H9 (cell line): ENCODE data around the gene CLEC16A. TPM values are rescaled to one million over a fixed set of nuclear protein-coding genes. Genes with fewer than 3 reads are reported as not detected.

ENCODE experiments used
- DNase-seq: peaks from one replicate; pipeline ENCODE4 v3.0.0-alpha.2; 2017
- H2AFZ ChIP-seq: one replicate; pipeline ENCODE4 v1.6.1; 2013; ENCODE audit warnings: mild to moderate bottlenecking, low read length, control low read depth, moderate library complexity
- H2AK5ac ChIP-seq: 2 replicates; pipeline ENCODE4 v1.6.1; 2013; ENCODE audit warnings: low read length, control low read depth, mixed read lengths; ENCODE audit not compliant: insufficient read length
- H2BK120ac ChIP-seq: one replicate; pipeline ENCODE4 v1.6.1; 2013; ENCODE audit warnings: low read depth, mild to moderate bottlenecking, low read length, control low read depth, inconsistent platforms; ENCODE audit not compliant: poor library complexity, severe bottlenecking
- H2BK12ac ChIP-seq: 2 replicates; pipeline ENCODE4 v1.6.1; 2013; ENCODE audit warnings: low read length, control low read depth, mixed read lengths, low read depth; ENCODE audit not compliant: insufficient read length
- H2BK15ac ChIP-seq: 2 replicates; pipeline ENCODE4 v1.6.1; 2013; ENCODE audit warnings: low read depth, low read length, control low read depth
- H2BK20ac ChIP-seq: one replicate; pipeline ENCODE4 v1.6.1; 2013; ENCODE audit warnings: low read depth, mild to moderate bottlenecking, low read length, control low read depth, inconsistent platforms; ENCODE audit not compliant: poor library complexity, severe bottlenecking
- H2BK5ac ChIP-seq: 2 replicates; pipeline ENCODE4 v1.6.1; 2013; ENCODE audit warnings: low read length, control low read depth, mixed read lengths; ENCODE audit not compliant: insufficient read length
- H3K14ac ChIP-seq: 2 replicates; pipeline ENCODE4 v1.6.1; 2013; ENCODE audit warnings: low read length, control low read depth; ENCODE audit not compliant: insufficient read depth
- H3K18ac ChIP-seq: 2 replicates; pipeline ENCODE4 v1.6.1; 2013; ENCODE audit warnings: low read depth, mild to moderate bottlenecking, mixed read lengths, low read length, control low read depth; ENCODE audit not compliant: insufficient read length
- H3K23ac ChIP-seq: 2 replicates; pipeline ENCODE4 v1.6.1; 2013; ENCODE audit warnings: low read length, control low read depth, mixed read lengths, low read depth; ENCODE audit not compliant: insufficient read length
- H3K23me2 ChIP-seq: 2 replicates; pipeline ENCODE4 v1.6.1; 2013; ENCODE audit warnings: low read depth, mild to moderate bottlenecking, mixed read lengths, low read length, control low read depth; ENCODE audit not compliant: insufficient read length, poor library complexity, severe bottlenecking
- H3K27ac ChIP-seq: 2 replicates; pipeline ENCODE4 v1.5.1; 2013; ENCODE audit warnings: low read length, control low read depth, mixed read lengths, low read depth; ENCODE audit not compliant: insufficient read length
- H3K27me3 ChIP-seq: 2 replicates; pipeline ENCODE4 v1.6.1; 2013; ENCODE audit warnings: low read length, control low read depth, inconsistent platforms; ENCODE audit not compliant: insufficient read depth
- H3K4ac ChIP-seq: 2 replicates; pipeline ENCODE4 v1.6.1; 2013; ENCODE audit warnings: low read depth, mild to moderate bottlenecking, control low read depth, inconsistent platforms, low read length, moderate library complexity
- H3K4me1 ChIP-seq: 2 replicates; pipeline ENCODE4 v1.6.1; 2013; ENCODE audit warnings: low read length, control low read depth, inconsistent platforms; ENCODE audit not compliant: insufficient read depth
- H3K4me2 ChIP-seq: 2 replicates; pipeline ENCODE4 v1.6.1; 2013; ENCODE audit warnings: low read length, control low read depth, mixed read lengths; ENCODE audit not compliant: insufficient read length, insufficient read depth
- H3K56ac ChIP-seq: 2 replicates; pipeline ENCODE4 v1.6.1; 2013; ENCODE audit warnings: low read depth, mild to moderate bottlenecking, mixed read lengths, low read length, control low read depth; ENCODE audit not compliant: insufficient read length
- H3K79me1 ChIP-seq: 2 replicates; pipeline ENCODE4 v1.6.1; 2013; ENCODE audit warnings: low read depth, mild to moderate bottlenecking, moderate library complexity, low read length, control low read depth, inconsistent platforms; ENCODE audit not compliant: insufficient read depth, poor library complexity, severe bottlenecking
- H3K79me2 ChIP-seq: 2 replicates; pipeline ENCODE4 v1.6.1; 2013; ENCODE audit warnings: low read length, control low read depth, inconsistent platforms; ENCODE audit not compliant: insufficient read depth
- H3K9ac ChIP-seq: 2 replicates; pipeline ENCODE4 v1.6.1; 2013; ENCODE audit warnings: low read length, control low read depth, mixed read lengths; ENCODE audit not compliant: insufficient read length; ENCODE audit errors: extremely low read depth
- H3K9me3 ChIP-seq: one replicate; pipeline ENCODE4 v1.6.1; 2013; ENCODE audit warnings: low read depth, low read length, inconsistent platforms; ENCODE audit not compliant: control insufficient read depth
- H3T11ph ChIP-seq: one replicate; pipeline ENCODE4 v1.6.1; 2013; ENCODE audit warnings: mild to moderate bottlenecking, low read length, control low read depth, inconsistent platforms
- H4K20me1 ChIP-seq: one replicate; pipeline ENCODE4 v1.6.1; 2013; ENCODE audit not compliant: control insufficient read depth, insufficient read length, insufficient read depth
- H4K5ac ChIP-seq: 2 replicates; pipeline ENCODE4 v1.6.1; 2013; ENCODE audit warnings: low read depth, mild to moderate bottlenecking, mixed read lengths, low read length, control low read depth; ENCODE audit not compliant: insufficient read length
- H4K8ac ChIP-seq: replicated peaks from 2 replicates; pipeline ENCODE4 v1.6.1; 2013; ENCODE audit warnings: low read length, control low read depth, mixed read lengths, low read depth; ENCODE audit not compliant: insufficient read length
- H4K91ac ChIP-seq: 2 replicates; pipeline ENCODE4 v1.6.1; 2013; ENCODE audit warnings: low read depth, mild to moderate bottlenecking, moderate library complexity, mixed read lengths, low read length, control low read depth; ENCODE audit not compliant: insufficient read length
- H3K27ac Mint-ChIP-seq, 3 experiments: 2 replicates in 2 of 3; 3 replicates in 1 of 3; pipeline ENCODE4 v1.8.0; 2020 to 2021; ENCODE audit warnings: mixed read lengths in 3 of 3, mild to moderate bottlenecking in 1 of 3, moderate library complexity in 1 of 3
- H3K27me3 Mint-ChIP-seq: 2 replicates; pipeline ENCODE4 v1.8.0; 2021; ENCODE audit warnings: low read depth, mild to moderate bottlenecking, moderate library complexity, mixed read lengths
- H3K36me3 Mint-ChIP-seq, 3 experiments: 2 replicates in 2 of 3; 3 replicates in 1 of 3; pipeline ENCODE4 v1.8.0; 2020 to 2021; ENCODE audit warnings: low read depth in 3 of 3, mixed read lengths in 3 of 3; ENCODE audit not compliant: insufficient read depth in 1 of 3
- H3K4me1 Mint-ChIP-seq, 2 experiments: 2 replicates each; pipeline ENCODE4 v1.8.0; 2020; ENCODE audit warnings: mixed read lengths in 2 of 2
- H3K4me3 Mint-ChIP-seq, 2 experiments: 2 replicates in 1 of 2; 3 replicates in 1 of 2; pipeline ENCODE4 v1.8.0; 2020 to 2021; ENCODE audit warnings: mild to moderate bottlenecking in 2 of 2, mixed read lengths in 2 of 2, moderate library complexity in 1 of 2
- H3K9me3 Mint-ChIP-seq, 2 experiments: 2 replicates in 1 of 2; 3 replicates in 1 of 2; pipeline ENCODE4 v1.8.0; 2020; ENCODE audit warnings: mild to moderate bottlenecking in 2 of 2, mixed read lengths in 2 of 2, moderate library complexity in 1 of 2
- CTCF ChIP-seq: fragments of 200-600 bp; sonication (generic); conservative IDR thresholded peaks from 3 replicates; pipeline ENCODE4 v1.8.0; 2021; ENCODE audit warnings: antibody characterized with exemption, mild to moderate bottlenecking
- WGBS: extraction: QIAGEN DNeasy Blood & Tissue Kit; methylation state at CpG from one replicate; pipeline ENCODE4 v1.1.7; 2013; ENCODE audit warnings: missing lambda C conversion rate, low lambda C conversion rate, mixed read lengths; ENCODE audit not compliant: insufficient read length; ENCODE audit errors: extremely low coverage; 5-methylcytosine and 5-hydroxymethylcytosine counted together
- total RNA-seq: library from RNA; stranded (reverse); gene quantifications from 2 replicates; pipeline ENCODE4 v1.2.1, GENCODE V29; 2021

The CLEC16A gene
- total RNA-seq, 1 experiment from 2014 or later, result 15.2 TPM

- no peak overlapping the region for H2BK15ac ChIP-seq
- no peak overlapping the region for H3K4me3 Mint-ChIP-seq
- no peak overlapping the region for H3T11ph ChIP-seq
Measured at GRCh38 chr16:11118479-11118878, 174.1 kb downstream of the CLEC16A start.

More at GRCh38 chr16:11118479-11118878, 174.1 kb downstream of the CLEC16A start:
- no peak for TF ChIP-seq CTCF
- Histone ChIP-seq H3K23ac (no peak overlapping the region), H3K9ac (no peak overlapping the region), H3K4me1 (no peaks in the 10 kb centered on the region; the same call in 1 of the 2 replicates), H3K18ac (no peak overlapping the region), H3K27ac (no peak overlapping the region), H3K79me1 (no peaks in the 10 kb centered on the region), H3K4me2 (no peak overlapping the region), H2BK120ac (no peak overlapping the region), H2AK5ac (no peak overlapping the region), H4K20me1 (no peaks in the 10 kb centered on the region), H3K9me3 (no peaks in the 10 kb centered on the region), H2AFZ (no peak overlapping the region), H3K56ac (no peak overlapping the region), H3K79me2 (no peaks in the 10 kb centered on the region), H2BK12ac (no peak overlapping the region), H2BK20ac (no peak overlapping the region), H4K5ac (no peak overlapping the region), H4K91ac (no peak overlapping the region), H3K4ac (no peak overlapping the region), H4K8ac (no peak overlapping the region), H2BK5ac (no peak overlapping the region), H3K14ac (no peak overlapping the region), H3K23me2 (no peaks in the 10 kb centered on the region), H3K27me3 (no peaks in the 10 kb centered on the region)
- no peak for DNase-seq
- Mint-ChIP-seq H3K9me3 (no peaks in the 10 kb centered on the region), H3K4me1 (peaks cover 10% of the 10 kb centered on the region in 2 experiments), H3K27ac (no peak overlapping the region), H3K27me3 (no peaks in the 10 kb centered on the region), H3K36me3 (peaks cover 0 to 4% (median 4%) of the 10 kb centered on the region in 3 experiments; a peak in 1 of 7 replicates)
- WGBS, result no CpG with 5 or more reads among the region's 2 CpGs
